Skeletal muscle tissue (tissue), 4 donors: ENCODE results near the gene FRMD4B. TPM values are rescaled to one million over a fixed set of nuclear protein-coding genes. Genes with fewer than 3 reads are reported as not detected.

ENCODE experiments used
- H3K27ac ChIP-seq: one replicate; pipeline ENCODE4 v1.7.0; 2013; ENCODE audit warnings: mild to moderate bottlenecking, low read depth, low read length, inconsistent platforms
- H3K27me3 ChIP-seq, 3 donors: one replicate each; pipeline ENCODE4 v1.7.0; 2013; ENCODE audit warnings: low read length in 3 of 3; ENCODE audit not compliant: control insufficient read depth in 3 of 3, insufficient read depth in 3 of 3
- H3K36me3 ChIP-seq, 3 donors: one replicate each; pipeline ENCODE4 v1.7.0; 2013; ENCODE audit warnings: low read length in 3 of 3; ENCODE audit not compliant: control insufficient read depth in 3 of 3, insufficient read depth in 3 of 3
- H3K4me1 ChIP-seq, 3 donors: one replicate each; pipeline ENCODE4 v1.7.0; 2013; ENCODE audit warnings: low read length in 3 of 3, mild to moderate bottlenecking in 3 of 3; ENCODE audit not compliant: control insufficient read depth in 3 of 3, insufficient read depth in 3 of 3
- H3K4me3 ChIP-seq, 3 donors: one replicate each; pipeline ENCODE4 v1.7.0; 2013; ENCODE audit warnings: low read length in 3 of 3
- H3K9ac ChIP-seq, 3 donors: one replicate each; pipeline ENCODE4 v1.7.0; 2013; ENCODE audit warnings: low read length in 3 of 3, mild to moderate bottlenecking in 3 of 3, moderate library complexity in 2 of 3, low read depth in 1 of 3
- H3K9me3 ChIP-seq, 3 donors: one replicate each; pipeline ENCODE4 v1.7.0; 2013; ENCODE audit warnings: low read length in 3 of 3; ENCODE audit not compliant: control insufficient read depth in 3 of 3
- total RNA-seq: library from RNA; depleted of rRNA; stranded (reverse); fragments of >200 nt; gene quantifications from one replicate; pipeline ENCODE4 v1.2.3, GENCODE V29; 2014
- donor health status: Osteomylitis.

The FRMD4B gene
- total RNA-seq, 1 donor from 2014 or later: 21.4 TPM

DNA sequence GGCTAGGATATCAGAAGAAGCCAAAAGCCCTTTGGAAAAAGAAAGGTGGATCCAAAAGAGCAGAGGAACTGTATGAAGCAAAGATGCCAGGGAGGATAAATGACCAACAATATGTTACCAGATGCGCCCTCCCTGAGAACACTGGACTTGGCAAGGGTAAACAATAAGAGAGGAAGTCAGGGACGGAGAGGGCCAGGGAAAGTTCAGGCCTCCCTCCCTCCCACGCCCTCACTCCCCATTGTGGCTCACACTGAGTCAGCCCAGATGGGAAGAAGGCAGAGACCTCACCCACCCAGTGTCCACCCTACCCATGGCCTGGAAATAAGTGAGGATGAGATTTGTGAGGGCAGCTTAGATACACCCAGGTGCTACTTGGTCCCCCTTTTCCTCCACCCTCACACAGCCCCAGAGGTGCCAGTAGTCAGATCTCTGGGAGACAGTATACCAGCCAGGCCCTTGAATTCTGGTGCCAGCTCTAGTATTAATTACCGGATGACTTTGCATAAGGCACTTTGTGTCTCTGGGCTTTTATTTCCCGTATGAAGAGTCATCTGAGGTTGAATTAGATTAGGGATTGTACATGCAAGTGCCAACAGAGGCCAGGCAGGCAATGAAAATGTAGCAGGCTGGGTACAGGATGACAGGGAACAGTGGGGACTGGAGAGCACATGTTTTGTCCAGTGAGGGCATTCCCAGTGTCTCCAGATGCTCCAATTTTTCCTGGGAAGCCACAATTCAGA lies 35.1 kb upstream of the FRMD4B start:
- Histone ChIP-seq H3K36me3 (no peaks in the 10 kb centered on the region), H3K9ac (no peak overlapping the region), H3K4me1 (peaks cover 0 to 3% (median 0%) of the 10 kb centered on the region in 3 donors), H3K27me3 (no peaks in the 10 kb centered on the region), H3K9me3 (no peaks in the 10 kb centered on the region), H3K27ac (no peak overlapping the region), H3K4me3 (no peak overlapping the region)

DNA sequence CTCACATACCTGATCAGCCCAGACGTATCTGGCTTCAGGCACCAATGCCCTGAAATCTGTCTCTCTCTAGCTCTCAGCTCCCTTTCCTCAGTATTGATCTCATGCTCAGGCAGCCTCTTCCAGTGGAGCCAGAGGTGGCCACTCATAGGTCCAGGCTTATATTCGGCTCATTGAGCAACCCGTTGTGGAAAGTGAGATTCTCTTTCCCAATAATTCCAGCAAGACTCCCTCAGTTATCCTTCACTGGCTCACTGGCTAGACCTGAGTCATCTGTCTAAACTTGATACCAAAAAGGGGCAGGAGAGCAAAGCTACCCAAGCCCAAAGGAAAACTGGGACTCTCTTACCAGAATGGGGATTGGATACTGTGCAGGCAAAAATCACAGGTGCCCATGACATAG lies 33.4 kb upstream of the FRMD4B start:
- no peak overlapping the region for H3K9ac ChIP-seq
- H3K9me3 ChIP-seq: no peaks in the 10 kb centered on the region
- no peaks in the 10 kb centered on the region for H3K27me3 ChIP-seq
- peaks cover 0 to 3% (median 0%) of the 10 kb centered on the region in 3 donors for H3K4me1 ChIP-seq
- no peaks in the 10 kb centered on the region for H3K36me3 ChIP-seq
- H3K4me3 ChIP-seq: no peak overlapping the region
- H3K27ac ChIP-seq: no peak overlapping the region

DNA sequence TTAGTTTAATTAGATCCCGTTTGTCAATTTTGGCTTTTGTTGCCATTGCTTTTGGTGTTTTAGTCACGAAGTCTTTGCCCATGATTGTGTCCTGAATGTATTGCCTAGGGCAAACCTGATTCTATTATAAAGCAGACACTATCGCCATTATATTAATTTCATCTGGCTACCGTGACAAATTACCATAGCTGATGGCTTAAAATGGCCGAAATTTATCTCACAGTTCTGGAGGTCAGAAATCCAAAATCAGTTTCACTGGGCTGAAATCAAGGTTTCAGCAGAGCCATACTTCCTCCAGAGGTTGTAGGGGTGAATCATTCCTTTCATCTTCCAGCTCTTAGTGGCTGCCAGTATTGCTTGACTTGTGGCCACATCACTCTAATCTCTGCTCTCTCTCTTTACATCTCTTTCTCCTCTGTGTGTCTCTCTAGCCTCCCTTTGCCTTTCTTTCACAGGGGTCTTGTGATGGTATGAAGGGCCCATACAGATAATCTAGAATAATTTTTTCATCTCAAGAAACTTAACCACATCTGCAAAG lies 31.7 kb upstream of the FRMD4B start:
- H3K27ac ChIP-seq: no peak overlapping the region
- H3K9me3 ChIP-seq: no peaks in the 10 kb centered on the region
- H3K27me3 ChIP-seq: no peaks in the 10 kb centered on the region
- no peak overlapping the region for H3K9ac ChIP-seq
- H3K4me1 ChIP-seq: peaks cover 0 to 3% (median 0%) of the 10 kb centered on the region in 3 donors
- H3K4me3 ChIP-seq: no peak overlapping the region
- no peaks in the 10 kb centered on the region for H3K36me3 ChIP-seq

DNA sequence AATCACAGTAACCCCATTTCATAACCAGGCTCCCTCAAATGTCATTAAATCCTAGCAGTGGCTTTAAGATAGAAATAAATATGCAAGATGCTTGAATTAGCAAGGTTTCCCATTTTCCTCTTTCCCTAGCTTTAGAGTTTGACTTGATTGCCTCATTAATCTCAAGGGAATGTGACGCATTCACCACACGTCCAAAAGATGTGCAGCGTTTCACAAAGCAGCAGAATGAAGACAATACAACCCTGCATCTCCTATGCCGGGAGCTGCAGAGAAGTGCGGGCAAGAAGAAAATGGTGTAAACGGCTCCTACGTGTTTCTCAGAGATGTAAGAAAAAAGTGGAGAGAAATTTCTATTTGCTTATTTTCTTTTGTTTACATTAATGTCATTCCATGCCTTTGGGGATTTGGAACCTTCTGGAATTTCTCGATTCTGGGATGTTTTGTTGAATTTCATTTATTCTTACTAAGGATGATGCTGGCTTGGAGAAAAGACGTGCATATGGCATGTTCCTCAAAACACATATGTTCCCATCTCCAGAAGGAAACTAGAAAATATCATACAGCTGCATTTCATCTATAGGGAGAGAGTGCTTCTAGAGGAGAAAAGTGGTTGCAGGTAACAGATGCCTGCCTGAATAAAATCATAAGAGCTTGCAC lies 27.8 kb upstream of the FRMD4B start:
- Histone ChIP-seq H3K4me3 (no peak overlapping the region), H3K4me1 (peaks cover 0 to 3% (median 0%) of the 10 kb centered on the region in 3 donors), H3K9me3 (no peaks in the 10 kb centered on the region)

DNA sequence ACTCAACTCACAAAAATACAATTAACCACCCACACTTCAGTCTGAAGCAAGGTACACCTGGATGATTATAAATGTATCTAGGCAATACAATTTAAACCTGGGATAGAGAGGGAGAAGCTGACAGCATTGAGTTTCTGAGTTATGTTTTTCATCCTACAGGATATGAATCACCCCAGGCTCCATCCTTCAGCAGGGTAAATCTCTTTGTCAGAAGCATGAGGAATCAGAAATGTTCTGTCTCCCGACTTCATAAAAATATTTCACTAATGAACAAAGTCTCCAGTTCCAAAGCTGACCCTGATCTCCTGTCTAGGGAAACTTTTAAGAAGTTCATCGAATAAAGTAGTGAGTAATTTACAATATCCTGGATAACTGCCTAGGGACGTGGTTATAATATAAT lies 25.5 kb upstream of the FRMD4B start:
- H3K9ac ChIP-seq: no peak overlapping the region
- H3K27ac ChIP-seq: no peak overlapping the region
- no peaks in the 10 kb centered on the region for H3K9me3 ChIP-seq
- no peaks in the 10 kb centered on the region for H3K27me3 ChIP-seq
- H3K4me3 ChIP-seq: no peak overlapping the region
- peaks cover 0 to 3% (median 0%) of the 10 kb centered on the region in 3 donors for H3K4me1 ChIP-seq
- no peaks in the 10 kb centered on the region for H3K36me3 ChIP-seq

More for the DNA sequence above, 27.8 kb upstream of the FRMD4B start:
- Histone ChIP-seq H3K36me3 (no peaks in the 10 kb centered on the region), H3K9ac (no peak overlapping the region), H3K27ac (no peak overlapping the region), H3K27me3 (no peaks in the 10 kb centered on the region)

DNA sequence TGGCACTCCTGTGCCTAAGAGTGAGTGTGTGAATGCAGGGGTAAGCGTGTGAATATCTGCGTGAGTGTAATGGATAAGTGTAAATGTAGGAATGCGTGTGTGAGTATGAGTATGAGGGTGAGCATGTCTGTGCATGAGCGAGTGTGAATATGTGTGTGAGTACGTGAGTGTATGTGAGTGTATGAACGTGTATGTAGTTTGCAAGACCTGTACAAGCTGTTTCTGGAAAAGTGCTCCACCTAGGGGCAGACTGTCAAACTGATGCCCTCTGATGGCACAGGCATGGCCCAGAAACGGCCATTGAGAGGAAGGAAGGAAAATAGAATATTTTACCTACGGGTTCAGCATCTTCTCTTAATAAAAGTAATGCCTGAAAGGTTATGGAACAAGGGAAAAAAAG lies 24.4 kb upstream of the FRMD4B start:
- no peak overlapping the region for H3K9ac ChIP-seq
- peak overlapping the region; percentile 48 for H3K27ac ChIP-seq
- no peaks in the 10 kb centered on the region for H3K9me3 ChIP-seq
- H3K36me3 ChIP-seq: no peaks in the 10 kb centered on the region
- peaks cover 0 to 3% (median 0%) of the 10 kb centered on the region in 3 donors for H3K4me1 ChIP-seq
- no peaks in the 10 kb centered on the region for H3K27me3 ChIP-seq
- H3K4me3 ChIP-seq: peak overlapping the region in 2 of 3 donors; percentile 6 to 29

DNA sequence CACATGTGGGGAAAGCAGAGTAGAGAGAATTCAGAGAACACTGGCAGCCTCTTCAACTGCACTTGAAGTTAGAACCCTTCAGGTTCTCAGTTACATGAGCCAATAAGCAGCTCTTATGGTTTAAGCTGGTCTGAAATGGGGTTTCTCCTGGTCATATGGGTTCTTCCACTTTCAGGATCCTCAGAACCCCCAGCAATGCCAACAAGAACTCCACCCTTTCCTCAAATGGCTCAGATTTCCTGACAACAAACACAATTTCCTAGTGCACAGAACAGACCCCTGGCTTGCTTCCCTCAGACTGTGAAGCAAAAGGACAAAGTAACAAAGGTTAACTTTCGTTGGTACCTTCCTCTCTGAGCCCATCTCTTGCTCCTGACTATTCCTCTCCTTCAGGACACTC lies 23.9 kb upstream of the FRMD4B start:
- peak overlapping the region; percentile 48 for H3K27ac ChIP-seq
- peaks cover 0 to 3% (median 0%) of the 10 kb centered on the region in 3 donors for H3K4me1 ChIP-seq
- peak overlapping the region in 1 of 3 donors; percentile 6 for H3K4me3 ChIP-seq

DNA sequence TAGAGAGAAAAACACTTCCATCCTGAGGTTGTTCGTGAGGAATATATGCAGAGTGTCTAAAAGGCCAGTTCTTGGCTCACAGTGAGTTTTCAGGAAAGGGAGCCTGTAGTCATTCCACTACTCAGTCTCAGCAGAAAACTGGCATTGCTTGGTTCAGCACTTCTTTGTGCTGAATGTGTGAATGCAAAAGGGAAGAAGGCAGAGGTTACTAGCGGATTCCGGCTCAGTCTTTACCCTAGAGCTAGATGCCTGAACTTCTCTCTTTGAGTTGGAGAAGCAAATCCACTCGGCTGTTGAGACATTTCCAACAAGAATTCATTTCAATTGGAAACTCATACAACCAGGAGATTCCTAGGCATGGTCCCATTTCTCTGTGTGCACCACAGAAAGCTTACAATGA lies 23.1 kb upstream of the FRMD4B start:
- Histone ChIP-seq H3K9me3 (no peaks in the 10 kb centered on the region), H3K4me1 (peaks cover 0 to 3% (median 0%) of the 10 kb centered on the region in 3 donors), H3K4me3 (no peak overlapping the region), H3K27me3 (no peaks in the 10 kb centered on the region), H3K9ac (no peak overlapping the region), H3K27ac (peak overlapping the region; percentile 48), H3K36me3 (no peaks in the 10 kb centered on the region)

More for the DNA sequence above, 23.9 kb upstream of the FRMD4B start:
- Histone ChIP-seq H3K36me3 (no peaks in the 10 kb centered on the region), H3K27me3 (no peaks in the 10 kb centered on the region), H3K9me3 (no peaks in the 10 kb centered on the region), H3K9ac (no peak overlapping the region)

DNA sequence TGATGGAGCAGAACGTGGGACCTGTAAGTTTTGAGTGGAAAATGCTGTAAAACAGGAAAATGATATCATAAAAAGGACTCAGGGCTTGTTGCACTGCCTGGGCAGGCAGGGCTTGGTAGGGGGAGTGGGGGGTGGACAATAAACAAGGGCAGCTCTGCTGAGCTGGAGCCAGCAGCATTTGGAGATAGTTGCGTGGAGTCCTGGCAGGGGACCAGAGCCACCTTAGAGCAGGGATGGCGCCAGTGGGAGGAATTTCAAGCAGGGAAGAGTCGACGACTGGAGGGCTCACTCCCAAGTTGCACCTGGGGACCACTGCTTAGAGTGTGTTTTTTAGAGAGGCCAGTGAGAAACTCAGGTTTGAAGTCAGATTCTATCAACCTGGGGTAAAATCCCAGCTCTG lies 22.7 kb upstream of the FRMD4B start:
- peaks cover 0 to 3% (median 0%) of the 10 kb centered on the region in 3 donors for H3K4me1 ChIP-seq
- H3K27ac ChIP-seq: peak overlapping the region; percentile 45
- no peak overlapping the region for H3K9ac ChIP-seq
- H3K9me3 ChIP-seq: no peaks in the 10 kb centered on the region
- H3K36me3 ChIP-seq: no peaks in the 10 kb centered on the region
- no peaks in the 10 kb centered on the region for H3K27me3 ChIP-seq
- no peak overlapping the region for H3K4me3 ChIP-seq

DNA sequence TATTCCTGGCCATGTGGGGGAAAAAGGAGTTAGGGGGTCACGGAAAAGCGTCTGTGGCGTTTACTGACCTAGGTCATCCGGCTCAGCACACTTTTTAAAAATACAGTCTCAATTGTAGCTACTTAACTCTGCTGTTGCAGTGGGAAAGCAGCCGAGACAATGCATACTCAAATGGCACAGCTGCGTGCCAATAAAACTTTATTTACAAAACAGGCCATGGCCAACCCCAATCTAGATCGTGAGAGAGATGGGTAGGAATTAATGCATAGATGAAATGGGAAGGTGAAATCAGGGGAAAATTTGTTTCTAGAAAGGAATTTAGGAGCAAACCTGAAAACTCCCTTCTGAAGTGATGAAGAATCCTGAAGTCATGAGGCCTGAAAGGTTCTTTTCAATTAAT lies 22.0 kb upstream of the FRMD4B start:
- peak overlapping the region; percentile 45 for H3K27ac ChIP-seq
- H3K27me3 ChIP-seq: no peaks in the 10 kb centered on the region
- H3K9ac ChIP-seq: no peak overlapping the region
- H3K9me3 ChIP-seq: no peaks in the 10 kb centered on the region
- no peaks in the 10 kb centered on the region for H3K36me3 ChIP-seq
- peaks cover 0 to 3% (median 0%) of the 10 kb centered on the region in 3 donors for H3K4me1 ChIP-seq
- H3K4me3 ChIP-seq: no peak overlapping the region
